ENCODE results near the gene MAPK8IP1. TPM values are rescaled to one million over a fixed set of nuclear protein-coding genes. Genes with fewer than 3 reads are reported as not detected.

The MAPK8IP1 gene
- total and polyA plus RNA-seq, 4 donors = 0.78 to 2.7 (median 1.4) TPM

GRCh38 chr11:45850446-45850845 is 35.0 kb upstream of the MAPK8IP1 start:
- Histone ChIP-seq H3K27me3 (ENCODE audit: control insufficient read depth in 4 of 4, insufficient read depth in 4 of 4, low read length in 3 of 4) (no peaks in the 10 kb centered on the region), H3K9ac (ENCODE audit: low read depth in 1 of 2, low read length in 2 of 2) (peak overlapping the region in 1 of 2 donors; percentile 7), H3K27ac (ENCODE audit: low read depth in 1 of 2, low read length in 2 of 2) (peak overlapping the region in 1 of 2 donors; percentile 20), H3K4me1 (ENCODE audit: control insufficient read depth in 4 of 4, insufficient read depth in 4 of 4, low read length in 3 of 4) (peaks cover 16 to 87% (median 77%) of the 10 kb centered on the region in 4 donors), H3K4me3 (ENCODE audit: low read depth in 1 of 3, low read length in 3 of 3) (peak overlapping the region in 1 of 3 donors; percentile 9), H3K9me3 (ENCODE audit: control insufficient read depth in 4 of 4, low read length in 3 of 4) (no peaks in the 10 kb centered on the region), H3K36me3 (ENCODE audit: control insufficient read depth in 4 of 4, insufficient read depth in 3 of 4, low read depth in 1 of 4, low read length in 3 of 4) (peaks cover 2 to 6% (median 4%) of the 10 kb centered on the region in 4 donors)
- TF ChIP-seq RXRA (IDR thresholded peaks at IDR 0.05) = no peak
- TF ChIP-seq ATF3 (IDR thresholded peaks at IDR 0.05) = no peak
- no peak for TF ChIP-seq REST (IDR thresholded peaks at IDR 0.05)
- no peak for TF ChIP-seq JUND (IDR thresholded peaks at IDR 0.05)
- TF ChIP-seq FOXA1 (IDR thresholded peaks at IDR 0.05) = no peak
- TF ChIP-seq NR2F2 (IDR thresholded peaks at IDR 0.05) = no peak
- no peak for TF ChIP-seq TAF1 (conservative IDR thresholded peaks at IDR 0.05)
- no peak for TF ChIP-seq HNF4A (conservative IDR thresholded peaks at IDR 0.05)
- TF ChIP-seq EGR1 (IDR thresholded peaks at IDR 0.05; ENCODE audit: low read depth in 2 of 2) = no peak
- TF ChIP-seq HNF4G (IDR thresholded peaks at IDR 0.05) = no peak
- no peak for TF ChIP-seq FOXA2 (IDR thresholded peaks at IDR 0.05)
- TF ChIP-seq RAD21 (IDR thresholded peaks at IDR 0.05) = no peak
- TF ChIP-seq SP1 (IDR thresholded peaks at IDR 0.05) = no peak
- no peak for TF ChIP-seq MAX (IDR thresholded peaks at IDR 0.05)
- TF ChIP-seq ZBTB33 (IDR thresholded peaks at IDR 0.05) = no peak
- TF ChIP-seq CTCF (IDR thresholded peaks at IDR 0.05; ENCODE audit: low read depth, low read length, missing input control) = no peak
- DNase-seq (ENCODE audit: low spot score) = no peak
- WGBS = 45% methylated on average over 2 of the region's 2 CpGs

- Histone ChIP-seq H3K4me3 (ENCODE audit: low read depth in 1 of 3, low read length in 3 of 3) (peak overlapping the region in 1 of 3 donors; percentile 12), H3K9me3 (ENCODE audit: control insufficient read depth in 4 of 4, low read length in 3 of 4) (no peaks in the 10 kb centered on the region), H3K27me3 (ENCODE audit: control insufficient read depth in 4 of 4, insufficient read depth in 4 of 4, low read length in 3 of 4) (no peaks in the 10 kb centered on the region), H3K27ac (ENCODE audit: low read depth in 1 of 2, low read length in 2 of 2) (peak overlapping the region in 1 of 2 donors; percentile 32), H3K36me3 (ENCODE audit: control insufficient read depth in 4 of 4, insufficient read depth in 3 of 4, low read depth in 1 of 4, low read length in 3 of 4) (peaks cover 2 to 13% (median 8%) of the 10 kb centered on the region in 4 donors), H3K4me1 (ENCODE audit: control insufficient read depth in 4 of 4, insufficient read depth in 4 of 4, low read length in 3 of 4) (peaks cover 13 to 87% (median 78%) of the 10 kb centered on the region in 4 donors), H3K9ac (ENCODE audit: low read depth in 1 of 2, low read length in 2 of 2) (peak overlapping the region; percentile 22 to 44)
- no peak for TF ChIP-seq JUND (IDR thresholded peaks at IDR 0.05)
- 61% methylated on average over 2 of the region's 2 CpGs for WGBS
- no peak for DNase-seq (ENCODE audit: low spot score)
These were observed 34.2 kb upstream of the MAPK8IP1 start for GRCh38 chr11:45851228-45851627.
